ENCODE data around the gene BRD7.
A peak's percentile ranks its signal among the peaks of the same experiment; 100 is the strongest.

BRD7 gene

DNA sequence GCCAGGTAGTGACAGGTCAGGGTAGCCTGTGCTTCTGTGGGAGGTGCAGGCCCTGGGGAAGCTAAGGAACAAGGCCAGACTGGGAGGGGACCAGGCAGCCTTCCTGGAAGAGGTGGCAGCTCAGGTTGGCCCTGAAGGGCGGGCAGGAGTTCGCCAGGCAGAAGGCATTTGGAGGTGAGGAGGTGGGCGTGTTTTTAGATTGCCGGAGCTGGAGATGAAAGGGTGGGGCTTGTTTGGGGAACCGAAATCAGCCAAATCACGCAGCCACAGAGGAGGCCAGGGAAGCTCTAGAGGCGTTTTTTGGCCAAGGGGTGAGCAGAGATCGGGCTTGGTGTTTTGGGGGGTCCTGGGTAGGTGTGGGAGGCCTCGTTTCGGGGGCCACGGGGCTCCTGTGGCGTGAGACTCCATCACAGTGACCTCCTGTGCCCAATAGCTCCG lies 94.9 kb downstream of the BRD7 start:
- peaks cover 45% of the 10 kb centered on the region for H3K79me2 ChIP-seq (ENCODE audit: low read length)
- peaks cover 37% of the 10 kb centered on the region for H3K4me1 ChIP-seq (ENCODE audit: low read length)
- peak overlapping the region; percentile 93 for H3K4me2 ChIP-seq (ENCODE audit: low read length)

GRCh38 chr16:50273382-50273690 lies 95.5 kb downstream of the BRD7 start:
- Histone ChIP-seq H3K9me3 (ENCODE audit: insufficient read depth, low read length) (0 out of 2 replicates have a peak, but pooled peaks cover 4% of the 10 kb centered on the region), H3K4me1 (ENCODE audit: low read length) (peaks cover 32% of the 10 kb centered on the region), H3K27me3 (ENCODE audit: low read depth, low read length) (no peaks in the 10 kb centered on the region), H4K20me1 (ENCODE audit: insufficient read depth, low read length) (peaks cover 32% of the 10 kb centered on the region), H3K9ac (ENCODE audit: low read length) (no peak overlapping the region), H3K4me3 (ENCODE audit: low read length) (no peak overlapping the region), H3K4me2 (ENCODE audit: low read length) (peak overlapping the region; percentile 93), H3K27ac (ENCODE audit: low read length) (no peak overlapping the region), H3K36me3 (replicated peaks; ENCODE audit: low read depth, low read length) (peaks cover 12% of the 10 kb centered on the region), H2AFZ (ENCODE audit: low read depth, low read length) (no peak overlapping the region), H3K79me2 (ENCODE audit: low read length) (peaks cover 39% of the 10 kb centered on the region)
- TF ChIP-seq EZH2phosphoT487 (IDR thresholded peaks at IDR 0.05; ENCODE audit: low read depth), result no peak
- TF ChIP-seq, protein P1, sequence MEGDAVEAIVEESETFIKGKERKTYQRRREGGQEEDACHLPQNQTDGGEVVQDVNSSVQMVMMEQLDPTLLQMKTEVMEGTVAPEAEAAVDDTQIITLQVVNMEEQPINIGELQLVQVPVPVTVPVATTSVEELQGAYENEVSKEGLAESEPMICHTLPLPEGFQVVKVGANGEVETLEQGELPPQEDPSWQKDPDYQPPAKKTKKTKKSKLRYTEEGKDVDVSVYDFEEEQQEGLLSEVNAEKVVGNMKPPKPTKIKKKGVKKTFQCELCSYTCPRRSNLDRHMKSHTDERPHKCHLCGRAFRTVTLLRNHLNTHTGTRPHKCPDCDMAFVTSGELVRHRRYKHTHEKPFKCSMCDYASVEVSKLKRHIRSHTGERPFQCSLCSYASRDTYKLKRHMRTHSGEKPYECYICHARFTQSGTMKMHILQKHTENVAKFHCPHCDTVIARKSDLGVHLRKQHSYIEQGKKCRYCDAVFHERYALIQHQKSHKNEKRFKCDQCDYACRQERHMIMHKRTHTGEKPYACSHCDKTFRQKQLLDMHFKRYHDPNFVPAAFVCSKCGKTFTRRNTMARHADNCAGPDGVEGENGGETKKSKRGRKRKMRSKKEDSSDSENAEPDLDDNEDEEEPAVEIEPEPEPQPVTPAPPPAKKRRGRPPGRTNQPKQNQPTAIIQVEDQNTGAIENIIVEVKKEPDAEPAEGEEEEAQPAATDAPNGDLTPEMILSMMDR (IDR thresholded peaks at IDR 0.05; ENCODE audit: low read depth, low read length), result no peak

More for the DNA sequence above, 94.9 kb downstream of the BRD7 start:
- Histone ChIP-seq H3K27ac (ENCODE audit: low read length) (peak overlapping the region; percentile 84), H3K36me3 (replicated peaks; ENCODE audit: low read depth, low read length) (peaks cover 15% of the 10 kb centered on the region), H2AFZ (ENCODE audit: low read depth, low read length) (no peak overlapping the region), H3K27me3 (ENCODE audit: low read depth, low read length) (no peaks in the 10 kb centered on the region), H3K9me3 (ENCODE audit: insufficient read depth, low read length) (0 out of 2 replicates have a peak, but pooled peaks cover 4% of the 10 kb centered on the region), H3K4me3 (ENCODE audit: low read length) (peak overlapping the region; percentile 98), H3K9ac (ENCODE audit: low read length) (peak overlapping the region; percentile 99), H4K20me1 (ENCODE audit: insufficient read depth, low read length) (peaks cover 37% of the 10 kb centered on the region)
- TF ChIP-seq EZH2phosphoT487 (IDR thresholded peaks at IDR 0.05; ENCODE audit: low read depth), result no peak
- TF ChIP-seq, protein P1 (IDR thresholded peaks at IDR 0.05; ENCODE audit: low read depth, low read length), result no peak

GRCh38 chr16:50272687-50273381 lies 96.0 kb downstream of the BRD7 start:
- Histone ChIP-seq H3K27ac (ENCODE audit: low read length) (no peak overlapping the region), H3K9ac (ENCODE audit: low read length) (no peak overlapping the region), H3K9me3 (ENCODE audit: insufficient read depth, low read length) (no peaks in the 10 kb centered on the region), H4K20me1 (ENCODE audit: insufficient read depth, low read length) (peaks cover 27% of the 10 kb centered on the region), H3K36me3 (replicated peaks; ENCODE audit: low read depth, low read length) (peaks cover 7% of the 10 kb centered on the region), H3K4me3 (ENCODE audit: low read length) (no peak overlapping the region), H3K79me2 (ENCODE audit: low read length) (peaks cover 34% of the 10 kb centered on the region), H3K27me3 (ENCODE audit: low read depth, low read length) (no peaks in the 10 kb centered on the region), H3K4me2 (ENCODE audit: low read length) (no peak overlapping the region), H3K4me1 (ENCODE audit: low read length) (peaks cover 32% of the 10 kb centered on the region), H2AFZ (ENCODE audit: low read depth, low read length) (no peak overlapping the region)
- TF ChIP-seq, protein P1 (IDR thresholded peaks at IDR 0.05; ENCODE audit: low read depth, low read length), result no peak
- TF ChIP-seq EZH2phosphoT487 (IDR thresholded peaks at IDR 0.05; ENCODE audit: low read depth), result no peak

DNA sequence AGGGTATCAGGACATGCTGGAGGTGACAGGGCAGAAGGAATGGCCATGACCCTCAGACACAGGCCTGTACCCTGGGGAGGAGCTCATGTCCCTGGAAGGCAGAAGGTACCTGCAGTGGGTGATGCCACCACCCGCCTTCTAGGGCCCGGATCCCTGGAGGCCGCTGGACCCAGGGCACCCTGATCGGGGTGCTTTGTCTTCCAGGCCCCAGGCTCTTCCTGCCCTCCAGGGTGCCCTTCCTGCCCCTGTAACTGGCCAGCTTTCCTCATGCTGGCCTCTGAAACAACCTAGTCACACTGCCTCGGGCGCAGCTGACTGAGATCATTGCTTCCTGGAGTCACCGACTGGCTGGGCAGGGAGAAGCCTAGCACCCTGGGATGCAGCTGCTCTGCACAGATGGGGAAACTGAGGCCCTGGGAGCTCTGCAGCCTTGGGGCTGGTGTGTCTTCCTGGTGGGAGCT lies 96.6 kb downstream of the BRD7 start:
- H3K4me2 ChIP-seq (ENCODE audit: low read length), result no peak overlapping the region
- no peak for TF ChIP-seq EZH2phosphoT487 (IDR thresholded peaks at IDR 0.05; ENCODE audit: low read depth)
- TF ChIP-seq, protein P1 (IDR thresholded peaks at IDR 0.05; ENCODE audit: low read depth, low read length), result no peak
- H3K27me3 ChIP-seq (ENCODE audit: low read depth, low read length), result no peaks in the 10 kb centered on the region
- no peak overlapping the region for H3K4me3 ChIP-seq (ENCODE audit: low read length)
- H3K4me1 ChIP-seq (ENCODE audit: low read length), result peaks cover 33% of the 10 kb centered on the region
- no peaks in the 10 kb centered on the region for H3K9me3 ChIP-seq (ENCODE audit: insufficient read depth, low read length)
- H4K20me1 ChIP-seq (ENCODE audit: insufficient read depth, low read length), result peaks cover 22% of the 10 kb centered on the region
- no peak overlapping the region for H3K27ac ChIP-seq (ENCODE audit: low read length)
- no peak overlapping the region for H2AFZ ChIP-seq (ENCODE audit: low read depth, low read length)
- peaks cover 28% of the 10 kb centered on the region for H3K79me2 ChIP-seq (ENCODE audit: low read length)
- peaks cover 4% of the 10 kb centered on the region for H3K36me3 ChIP-seq (replicated peaks; ENCODE audit: low read depth, low read length)
- no peak overlapping the region for H3K9ac ChIP-seq (ENCODE audit: low read length)
